Mesodermal cell (in vitro differentiated cells): ENCODE data around the gene SERTAD1.

Experiments
- H3K27ac ChIP-seq: 2 replicates; pipeline ENCODE4 v1.7.0; 2013; ENCODE audit warnings: mild to moderate bottlenecking, low read depth, low read length, moderate library complexity; ENCODE audit not compliant: severe bottlenecking
- H3K36me3 ChIP-seq: 2 replicates; pipeline ENCODE4 v1.7.1; 2013; ENCODE audit warnings: mild to moderate bottlenecking, low read length, moderate library complexity; ENCODE audit not compliant: control insufficient read depth, insufficient read depth
- H3K4me1 ChIP-seq: one replicate; pipeline ENCODE4 v1.7.1; 2013; ENCODE audit warnings: mild to moderate bottlenecking, low read length; ENCODE audit not compliant: insufficient read depth, control insufficient read depth, poor library complexity, severe bottlenecking
- H3K4me3 ChIP-seq: 2 replicates; pipeline ENCODE4 v1.7.0; 2013; ENCODE audit warnings: low read length, control low read depth, mild to moderate bottlenecking; ENCODE audit not compliant: insufficient read depth, poor library complexity, severe bottlenecking; ENCODE audit errors: extremely low read depth
- H3K9me3 ChIP-seq: 2 replicates; pipeline ENCODE4 v1.7.1; 2013; ENCODE audit warnings: mild to moderate bottlenecking, low read length, moderate library complexity; ENCODE audit not compliant: control insufficient read depth
- WGBS, 2 experiments: methylation state at CpG; one replicate each; pipeline ENCODE4 v1.1.5; 2013; ENCODE audit warnings: missing lambda C conversion rate in 2 of 2; ENCODE audit not compliant: insufficient coverage in 2 of 2; 5-methylcytosine and 5-hydroxymethylcytosine counted together

SERTAD1 gene

DNA sequence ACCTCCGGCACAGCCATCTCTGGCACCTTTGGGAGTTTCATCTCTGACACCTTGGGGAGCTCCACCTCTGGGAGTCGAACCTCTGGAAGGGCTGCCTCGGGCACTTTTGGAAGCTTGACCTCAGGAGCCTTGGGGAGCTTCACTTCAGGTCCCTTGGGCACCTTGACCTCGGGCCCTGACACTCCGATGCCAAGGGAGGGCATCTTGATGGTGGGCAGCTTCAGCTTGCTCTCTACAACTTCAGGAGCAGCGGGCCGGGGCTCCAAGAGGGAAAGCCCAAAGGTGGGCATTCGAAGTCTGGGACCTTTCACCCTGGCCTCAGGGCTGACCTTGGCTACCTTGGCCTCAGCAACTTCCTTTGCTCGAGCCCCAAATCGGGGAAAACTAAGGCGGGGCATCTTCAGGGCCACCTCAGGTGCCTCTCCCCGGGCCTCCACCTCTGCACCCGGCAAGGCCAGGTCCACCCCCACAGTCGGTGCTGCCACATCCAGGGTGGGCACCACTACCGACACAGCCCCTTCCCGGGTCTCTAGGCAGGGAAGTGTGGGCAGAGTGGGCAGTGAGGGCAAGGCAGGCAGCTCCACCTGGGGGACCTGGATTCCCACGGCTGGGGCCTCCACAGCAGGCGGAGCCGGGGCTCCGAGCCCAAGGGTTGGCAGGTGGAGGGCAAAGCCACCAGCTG, 28.8 kb downstream of the SERTAD1 start:
- Histone ChIP-seq H3K4me1 (no peaks in the 10 kb centered on the region), H3K4me3 (no peak overlapping the region), H3K27ac (no peak overlapping the region), H3K9me3 (no peaks in the 10 kb centered on the region), H3K36me3 (no peaks in the 10 kb centered on the region)
- 94% methylated on average over 17 to 18 of the region's 20 CpGs for WGBS, 2 experiments

GRCh38 chr19:40395956-40396355, 29.8 kb downstream of the SERTAD1 start:
- H3K9me3 ChIP-seq = no peaks in the 10 kb centered on the region
- no peaks in the 10 kb centered on the region for H3K36me3 ChIP-seq
- H3K4me3 ChIP-seq = no peak overlapping the region
- WGBS, 2 experiments = 93 to 94% methylated on average over 14 of the region's 14 CpGs
- no peaks in the 10 kb centered on the region for H3K4me1 ChIP-seq
- H3K27ac ChIP-seq = no peak overlapping the region

DNA sequence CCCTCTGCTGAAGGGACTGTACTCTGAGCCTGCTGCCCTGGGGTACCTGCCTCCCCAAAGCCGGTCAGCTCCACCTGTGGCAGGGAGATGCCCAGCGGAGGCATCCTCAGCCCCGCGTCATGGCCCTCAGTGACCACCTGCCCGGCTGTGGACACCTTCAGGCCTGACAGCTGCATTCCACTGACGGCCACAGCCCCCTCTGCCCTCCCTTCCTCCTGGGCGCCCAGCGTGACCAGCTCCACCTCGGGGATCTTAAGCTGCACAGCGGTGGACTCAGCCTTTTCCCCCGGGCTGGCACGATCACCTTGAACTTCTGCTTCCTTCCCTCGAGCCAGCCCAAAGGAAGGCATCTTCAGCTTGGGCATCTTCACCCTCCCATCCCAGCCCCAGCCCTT, 31.0 kb downstream of the SERTAD1 start:
- Histone ChIP-seq H3K4me1 (no peaks in the 10 kb centered on the region), H3K36me3 (no peaks in the 10 kb centered on the region), H3K27ac (no peak overlapping the region), H3K4me3 (no peak overlapping the region), H3K9me3 (no peaks in the 10 kb centered on the region)
- WGBS, 2 experiments = 86% methylated on average over 12 to 13 of the region's 13 CpGs

GRCh38 chr19:40393894-40394815, 31.6 kb downstream of the SERTAD1 start:
- no peaks in the 10 kb centered on the region for H3K36me3 ChIP-seq
- H3K4me1 ChIP-seq = no peaks in the 10 kb centered on the region
- no peaks in the 10 kb centered on the region for H3K9me3 ChIP-seq
- H3K4me3 ChIP-seq = no peak overlapping the region
- 87 to 94% methylated on average over 30 to 40 of the region's 41 CpGs for WGBS, 2 experiments
- no peak overlapping the region for H3K27ac ChIP-seq

DNA sequence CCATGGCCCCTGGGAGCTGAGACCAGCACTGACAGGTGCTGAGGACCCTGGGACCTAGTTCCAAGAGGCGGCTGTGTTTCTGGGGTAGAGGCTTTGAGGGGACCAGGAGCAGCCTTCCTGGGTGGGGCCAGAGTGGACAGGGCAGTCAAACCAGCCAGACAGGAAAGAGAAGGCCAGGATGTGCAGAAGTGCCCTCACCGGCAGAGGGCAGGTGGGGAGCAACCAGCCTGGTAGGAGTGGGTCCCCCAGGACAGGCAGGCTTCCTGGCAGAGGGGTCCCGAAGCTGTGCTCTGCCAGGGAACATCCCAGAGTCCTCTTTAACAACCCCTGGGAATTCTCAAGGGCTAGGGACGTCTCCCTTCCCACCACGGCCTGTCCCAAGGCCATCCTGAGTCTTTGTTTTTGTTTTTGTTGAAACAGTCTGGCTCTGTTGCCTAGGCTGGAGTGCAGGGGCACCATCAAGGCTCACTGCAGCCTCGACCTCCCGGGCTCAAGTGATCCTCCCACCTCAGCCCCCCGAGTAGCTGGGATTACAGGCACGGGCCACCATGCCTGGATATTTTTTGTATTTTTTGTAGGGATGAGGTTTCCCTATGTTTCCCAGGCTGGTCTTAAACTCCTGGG, 32.8 kb downstream of the SERTAD1 start:
- 85 to 87% methylated on average over 7 to 8 of the region's 9 CpGs for WGBS, 2 experiments
- Histone ChIP-seq H3K4me1 (no peaks in the 10 kb centered on the region), H3K36me3 (no peaks in the 10 kb centered on the region), H3K27ac (no peak overlapping the region), H3K4me3 (no peak overlapping the region), H3K9me3 (no peaks in the 10 kb centered on the region)

DNA sequence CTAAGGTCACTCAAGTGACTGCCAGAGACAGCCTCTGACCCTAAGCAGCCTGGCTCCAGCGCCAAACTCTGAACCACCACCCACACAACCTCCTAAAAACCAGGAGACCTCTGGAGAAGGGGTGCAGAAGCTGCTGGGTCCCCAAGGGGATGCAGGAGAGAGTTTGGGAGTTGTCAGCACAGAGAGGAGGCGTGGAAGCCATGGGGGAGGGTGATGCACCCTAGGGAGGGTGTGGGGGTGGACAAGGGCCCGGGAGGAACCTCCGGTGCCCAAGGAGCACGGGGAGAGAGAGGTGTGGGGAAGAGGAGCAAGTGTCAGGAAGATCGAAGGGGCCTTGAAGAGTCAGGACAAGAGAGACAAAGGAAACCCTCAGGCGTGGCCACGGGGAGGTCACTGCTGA, 33.7 kb downstream of the SERTAD1 start:
- H3K9me3 ChIP-seq = no peaks in the 10 kb centered on the region
- H3K36me3 ChIP-seq = no peaks in the 10 kb centered on the region
- 82 to 90% methylated on average over 7 of the region's 8 CpGs for WGBS, 2 experiments

DNA sequence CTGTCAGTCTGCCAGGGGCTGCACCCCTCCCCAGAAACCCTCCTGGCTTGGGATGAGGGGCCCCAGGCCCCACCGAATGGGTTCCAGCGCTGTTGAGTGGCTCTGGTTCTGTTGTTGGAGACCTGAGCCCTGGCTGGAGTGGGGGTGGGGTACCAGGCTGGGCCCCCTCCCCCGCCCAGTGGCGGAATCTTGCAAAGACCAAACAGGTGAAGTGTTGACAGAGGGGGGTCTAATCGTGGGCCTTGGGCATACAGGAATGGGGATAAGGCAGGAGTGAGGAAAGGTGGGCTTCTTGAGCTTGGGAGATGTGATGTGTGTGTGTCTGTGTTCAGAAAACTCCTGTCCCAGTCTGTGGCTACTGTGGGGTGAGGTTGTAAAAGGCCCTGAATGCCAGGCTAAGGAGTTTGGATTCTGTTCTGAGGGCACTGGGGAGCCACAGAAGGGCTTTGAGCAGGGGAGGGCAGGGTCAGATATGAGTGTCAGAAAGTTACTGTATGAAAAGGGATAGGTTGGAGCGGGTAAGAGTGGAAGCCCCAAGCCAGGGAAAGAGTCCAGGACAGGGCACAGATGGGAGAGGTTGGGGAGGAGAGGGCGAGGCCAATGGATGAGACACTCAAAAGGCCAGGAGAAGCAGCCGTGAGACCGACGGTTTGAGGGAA, 35.6 kb downstream of the SERTAD1 start, which contains the start of gene HIPK4:
HIPK4 (minus strand) TSS at position 98 of the 659 bp plus-strand sequence. CDS start 279 bp downstream, outside the sequence.
- H3K27ac ChIP-seq = no peak within 1 kb of the TSS
- no peaks in the 10 kb centered on the region for H3K4me1 ChIP-seq
- H3K9me3 ChIP-seq = no peaks in the 10 kb centered on the region
- H3K36me3 ChIP-seq = no peaks in the 10 kb centered on the region
- H3K4me3 ChIP-seq = no peak within 1 kb of the TSS
- WGBS, 2 experiments = 86 to 96% methylated on average over 8 to 10 of the region's 10 CpGs

More for the DNA sequence above, 33.7 kb downstream of the SERTAD1 start:
- no peaks in the 10 kb centered on the region for H3K4me1 ChIP-seq
- no peak overlapping the region for H3K27ac ChIP-seq
- H3K4me3 ChIP-seq = no peak overlapping the region

DNA sequence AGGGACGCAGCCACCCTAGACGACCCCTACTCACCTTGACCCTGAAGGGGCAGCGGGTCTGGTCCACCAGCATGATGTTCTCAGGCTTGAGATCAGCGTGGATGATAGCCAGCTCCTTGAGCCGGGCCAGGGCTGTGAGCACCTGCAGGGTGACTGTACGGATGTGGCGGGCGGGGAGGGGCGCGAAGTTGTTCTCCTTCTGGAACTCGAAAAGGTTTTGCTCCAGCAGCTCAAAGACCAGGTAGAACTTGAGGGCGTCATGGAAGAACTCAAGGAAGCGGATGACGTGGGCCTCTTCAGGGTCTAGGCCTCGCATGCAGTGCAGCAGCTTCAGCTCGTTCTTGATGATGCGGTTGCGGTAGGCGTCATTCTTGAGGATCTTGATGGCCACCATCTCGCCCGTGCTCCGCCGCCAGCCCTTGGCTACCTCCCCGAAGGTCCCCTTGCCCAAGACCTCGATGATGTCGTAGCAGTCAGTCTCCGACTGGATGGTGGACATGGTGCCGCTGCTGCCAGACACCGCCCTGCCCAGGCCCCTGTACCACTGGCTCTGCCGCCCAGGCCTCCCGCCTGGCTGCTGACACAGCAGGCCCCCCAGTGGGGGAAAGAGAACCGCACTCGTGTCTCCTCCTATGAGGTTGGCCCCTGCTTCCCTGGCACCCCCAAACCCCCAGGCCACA, 36.2 kb downstream of the SERTAD1 start:
- Histone ChIP-seq H3K27ac (no peak overlapping the region), H3K4me1 (no peaks in the 10 kb centered on the region), H3K9me3 (no peaks in the 10 kb centered on the region), H3K36me3 (no peaks in the 10 kb centered on the region), H3K4me3 (no peak overlapping the region)
- 96% methylated on average over 28 to 32 of the region's 33 CpGs for WGBS, 2 experiments

GRCh38 chr19:40388481-40388880, 37.3 kb downstream of the SERTAD1 start:
- H3K4me1 ChIP-seq = no peaks in the 10 kb centered on the region
- no peaks in the 10 kb centered on the region for H3K36me3 ChIP-seq
- no peak overlapping the region for H3K27ac ChIP-seq
- no peaks in the 10 kb centered on the region for H3K9me3 ChIP-seq
- 78 to 100% methylated on average over 3 of the region's 3 CpGs for WGBS, 2 experiments
- H3K4me3 ChIP-seq = no peak overlapping the region

DNA sequence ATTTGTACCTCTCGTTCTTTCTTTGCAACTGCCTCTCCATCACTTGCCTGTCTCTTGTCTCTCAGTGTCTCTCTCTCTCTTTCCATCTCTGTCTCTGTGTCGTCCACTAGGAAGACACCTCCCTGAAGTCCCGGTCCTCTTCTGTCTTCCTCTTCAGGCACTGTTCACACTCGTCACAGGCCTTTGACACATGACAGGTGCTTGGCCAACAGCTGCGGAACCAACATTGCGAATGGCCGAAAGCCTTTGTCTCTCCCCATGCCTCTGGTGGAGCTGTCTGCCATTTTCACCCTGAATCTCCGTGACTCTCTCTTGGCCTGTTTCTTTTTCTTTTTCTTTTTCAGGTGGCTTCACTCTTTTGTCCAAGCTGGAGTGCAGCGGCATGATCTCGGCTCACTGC, 38.6 kb downstream of the SERTAD1 start:
- WGBS, 2 experiments = 89 to 93% methylated on average over 10 of the region's 10 CpGs
- Histone ChIP-seq H3K4me3 (no peak overlapping the region), H3K9me3 (no peaks in the 10 kb centered on the region), H3K27ac (no peak overlapping the region), H3K36me3 (no peaks in the 10 kb centered on the region), H3K4me1 (no peaks in the 10 kb centered on the region)
